Retinal pigment epithelial cell (primary cell): ENCODE measurements around the gene ODF2.

Source experiments
- DNase-seq: peaks from one replicate; pipeline ENCODE4 v3.0.0-alpha.2; 2010; ENCODE audit warnings: low read depth
- H3K4me3 ChIP-seq: 2 replicates; pipeline ENCODE4 v1.5.1; 2011; ENCODE audit warnings: mild to moderate bottlenecking, low read length, control low read depth, moderate library complexity
- CTCF ChIP-seq: conservative IDR thresholded peaks from 2 replicates; pipeline ENCODE4 v1.5.1; 2011; ENCODE audit warnings: low read depth, low read length, control low read depth, inconsistent platforms

Gene ODF2

GRCh38 chr9:128512820-128513219 lies 57.0 kb downstream of the ODF2 start:
- TF ChIP-seq CTCF: no peak
- DNase-seq: no peak
- H3K4me3 ChIP-seq: no peak overlapping the region

- DNase-seq: no peak
- no peak for TF ChIP-seq CTCF
- no peak overlapping the region for H3K4me3 ChIP-seq
Observed at GRCh38 chr9:128521956-128522355, 66.2 kb downstream of the ODF2 start.

GRCh38 chr9:128523199-128523925 lies 67.6 kb downstream of the ODF2 start:
- TF ChIP-seq CTCF: no peak
- DNase-seq: no peak
- H3K4me3 ChIP-seq: no peak overlapping the region

- DNase-seq: no peak
- TF ChIP-seq CTCF: no peak
- H3K4me3 ChIP-seq: no peak overlapping the region
Observed at GRCh38 chr9:128526720-128527119, 70.9 kb downstream of the ODF2 start.

- DNase-seq: no peak
Observed at GRCh38 chr9:128528445-128529160, 72.8 kb downstream of the ODF2 start.

GRCh38 chr9:128529191-128529590 lies 73.4 kb downstream of the ODF2 start:
- no peak for DNase-seq
- no peak for TF ChIP-seq CTCF

More at GRCh38 chr9:128528445-128529160, 72.8 kb downstream of the ODF2 start:
- no peak for TF ChIP-seq CTCF
- no peak overlapping the region for H3K4me3 ChIP-seq

GRCh38 chr9:128532581-128532980 lies 76.8 kb downstream of the ODF2 start:
- no peak for DNase-seq
- TF ChIP-seq CTCF: no peak
- H3K4me3 ChIP-seq: no peak overlapping the region

More at GRCh38 chr9:128529191-128529590, 73.4 kb downstream of the ODF2 start:
- no peak overlapping the region for H3K4me3 ChIP-seq
